Subcutaneous adipose tissue (tissue), 4 donors: Measurements from ENCODE around the gene ASB18. TPM values are rescaled to one million over a fixed set of nuclear protein-coding genes. Genes with fewer than 3 reads are reported as not detected.

Source experiments
- total RNA-seq, 4 donors: library from RNA; depleted of rRNA; stranded (reverse); fragments of >200 nt; gene quantifications; one replicate each; pipeline ENCODE4 v1.1.0, GENCODE V29; 2016
- TF ChIP-seq, protein P1 (sequence below): fragments of 450-650 bp; IDR thresholded peaks from one replicate; pipeline ENCODE4 v1.5.1; 2016; ENCODE audit warnings: low read depth, mild to moderate bottlenecking, control low read depth, antibody characterized with exemption, moderate library complexity

ASB18 gene
- total RNA-seq, 4 donors from 2014 or later = not detected

DNA sequence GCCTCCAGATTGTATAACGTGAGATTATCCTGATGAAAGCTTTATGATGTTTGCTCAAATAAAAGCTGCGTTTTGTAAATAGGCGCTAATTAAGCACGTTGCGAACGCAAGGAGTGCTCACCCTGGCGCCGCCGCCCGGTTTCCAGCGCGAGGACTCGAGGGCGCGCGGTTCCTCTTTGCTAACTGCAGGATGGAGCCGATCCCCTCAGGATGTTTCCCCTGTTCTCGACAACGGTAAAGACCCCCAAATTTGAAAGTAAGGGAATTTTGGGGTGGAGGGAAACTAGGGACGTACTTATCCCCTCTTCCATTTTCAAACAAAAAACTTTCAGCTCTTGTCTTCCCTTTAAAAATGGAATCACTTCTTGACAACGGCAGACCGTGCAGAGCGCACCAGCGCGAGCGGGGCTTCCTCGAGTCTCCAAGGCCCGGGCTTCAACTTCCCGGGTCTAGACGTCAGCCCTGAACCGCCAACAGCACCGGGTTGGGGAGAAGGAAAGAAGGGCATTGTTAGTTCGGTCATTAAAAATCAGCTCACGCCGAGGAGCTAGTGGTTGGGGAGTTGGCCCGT lies 95.0 kb downstream of the ASB18 start:
- TF ChIP-seq, protein P1, sequence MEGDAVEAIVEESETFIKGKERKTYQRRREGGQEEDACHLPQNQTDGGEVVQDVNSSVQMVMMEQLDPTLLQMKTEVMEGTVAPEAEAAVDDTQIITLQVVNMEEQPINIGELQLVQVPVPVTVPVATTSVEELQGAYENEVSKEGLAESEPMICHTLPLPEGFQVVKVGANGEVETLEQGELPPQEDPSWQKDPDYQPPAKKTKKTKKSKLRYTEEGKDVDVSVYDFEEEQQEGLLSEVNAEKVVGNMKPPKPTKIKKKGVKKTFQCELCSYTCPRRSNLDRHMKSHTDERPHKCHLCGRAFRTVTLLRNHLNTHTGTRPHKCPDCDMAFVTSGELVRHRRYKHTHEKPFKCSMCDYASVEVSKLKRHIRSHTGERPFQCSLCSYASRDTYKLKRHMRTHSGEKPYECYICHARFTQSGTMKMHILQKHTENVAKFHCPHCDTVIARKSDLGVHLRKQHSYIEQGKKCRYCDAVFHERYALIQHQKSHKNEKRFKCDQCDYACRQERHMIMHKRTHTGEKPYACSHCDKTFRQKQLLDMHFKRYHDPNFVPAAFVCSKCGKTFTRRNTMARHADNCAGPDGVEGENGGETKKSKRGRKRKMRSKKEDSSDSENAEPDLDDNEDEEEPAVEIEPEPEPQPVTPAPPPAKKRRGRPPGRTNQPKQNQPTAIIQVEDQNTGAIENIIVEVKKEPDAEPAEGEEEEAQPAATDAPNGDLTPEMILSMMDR = no peak

- TF ChIP-seq, protein P1 = no peak
Observed at GRCh38 chr2:236168110-236169080, 95.8 kb downstream of the ASB18 start, which contains the start of gene GBX2. GBX2 (minus strand) TSS chr2:236168386; CDS start chr2:236167971, 415 bp downstream.

GRCh38 chr2:236167297-236168109 lies 96.7 kb downstream of the ASB18 start:
- TF ChIP-seq, protein P1 = no peak

DNA sequence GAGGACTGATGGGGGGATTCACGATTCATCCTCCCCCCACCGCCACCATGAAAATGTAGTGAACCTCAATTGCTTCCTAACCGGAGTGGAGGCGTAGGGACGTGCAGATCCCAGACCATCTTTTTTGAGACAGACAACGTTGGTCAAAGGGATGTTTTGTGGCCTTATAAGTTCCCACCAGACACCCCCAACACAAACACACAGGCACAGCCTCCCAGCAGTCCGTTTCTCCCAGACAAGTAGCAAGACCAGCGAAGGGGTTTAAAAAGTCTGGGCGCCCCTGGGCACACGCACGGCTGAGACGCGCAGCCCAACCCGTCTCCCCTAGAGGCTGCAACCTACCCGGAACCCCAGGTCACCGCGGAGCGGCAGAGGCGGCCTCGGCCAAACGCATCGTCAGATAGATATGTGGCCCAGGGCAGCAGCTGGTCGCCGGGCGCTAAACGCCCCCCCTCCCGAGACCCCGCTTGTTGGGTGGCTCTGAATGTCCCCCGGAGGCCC lies 97.4 kb downstream of the ASB18 start:
- TF ChIP-seq, protein P1 = no peak

DNA sequence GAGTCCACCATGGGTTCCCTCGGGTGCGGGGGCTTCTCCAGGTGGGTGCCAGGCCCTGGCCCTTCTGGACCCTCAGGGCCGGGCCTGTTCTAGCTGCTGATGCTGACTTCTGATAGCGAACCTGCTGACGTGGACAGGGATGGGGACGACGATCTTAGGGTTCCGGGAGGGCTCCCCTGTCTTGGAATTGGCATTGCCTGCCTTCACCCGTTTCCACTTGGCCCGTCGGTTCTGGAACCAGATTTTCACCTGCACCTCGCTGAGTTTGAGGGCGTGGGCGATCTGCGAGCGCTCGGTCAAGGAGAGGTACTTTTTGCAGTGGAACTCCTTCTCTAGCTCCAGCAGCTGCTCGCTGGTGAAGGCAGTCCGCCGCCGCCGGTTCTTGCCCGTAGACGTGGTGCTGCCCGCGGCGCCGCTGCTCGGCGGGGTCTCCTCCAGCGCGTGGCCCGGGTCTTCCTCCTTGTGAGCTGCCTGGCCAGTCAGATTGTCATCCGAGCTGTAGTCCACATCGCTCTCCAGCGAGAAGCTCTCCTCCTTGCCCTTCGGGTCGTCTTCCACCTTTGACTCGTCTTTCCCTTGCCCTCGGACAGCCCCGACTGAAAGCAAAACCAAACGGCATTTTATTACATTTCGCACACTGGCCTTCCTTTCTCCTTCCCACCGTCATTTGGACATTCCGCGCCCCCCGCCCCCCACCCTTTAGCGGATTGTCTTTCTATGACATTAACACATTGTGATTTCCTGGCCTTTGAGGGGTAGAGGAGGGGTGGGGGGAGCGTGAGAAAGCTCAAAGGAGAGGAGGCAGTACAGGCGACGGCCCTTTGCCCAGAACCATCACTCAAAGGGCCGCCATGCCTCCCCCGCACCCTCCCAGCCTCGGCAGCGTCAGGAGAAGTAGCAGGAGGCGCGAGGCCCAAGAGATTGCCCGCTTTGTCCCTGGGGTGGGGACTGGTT lies 98.1 kb downstream of the ASB18 start:
- TF ChIP-seq, protein P1 = no peak

- TF ChIP-seq, protein P1 = no peak
Observed at GRCh38 chr2:236164925-236165841, 99.0 kb downstream of the ASB18 start.
